Pons (tissue), 1 donor: ENCODE results near the gene KCNG2.
"Not testable (repeated sequence)": the region's sequence is repeated elsewhere in the genome, so short reads cannot be mapped to it uniquely, and the experiment has no call there.

Experiments used
- DNase-seq: peaks from one replicate; pipeline ENCODE4 v3.0.0-alpha.2; 2016; ENCODE audit warnings: low spot score

Gene KCNG2, protein sequence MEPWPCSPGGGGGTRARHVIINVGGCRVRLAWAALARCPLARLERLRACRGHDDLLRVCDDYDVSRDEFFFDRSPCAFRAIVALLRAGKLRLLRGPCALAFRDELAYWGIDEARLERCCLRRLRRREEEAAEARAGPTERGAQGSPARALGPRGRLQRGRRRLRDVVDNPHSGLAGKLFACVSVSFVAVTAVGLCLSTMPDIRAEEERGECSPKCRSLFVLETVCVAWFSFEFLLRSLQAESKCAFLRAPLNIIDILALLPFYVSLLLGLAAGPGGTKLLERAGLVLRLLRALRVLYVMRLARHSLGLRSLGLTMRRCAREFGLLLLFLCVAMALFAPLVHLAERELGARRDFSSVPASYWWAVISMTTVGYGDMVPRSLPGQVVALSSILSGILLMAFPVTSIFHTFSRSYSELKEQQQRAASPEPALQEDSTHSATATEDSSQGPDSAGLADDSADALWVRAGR

DNA sequence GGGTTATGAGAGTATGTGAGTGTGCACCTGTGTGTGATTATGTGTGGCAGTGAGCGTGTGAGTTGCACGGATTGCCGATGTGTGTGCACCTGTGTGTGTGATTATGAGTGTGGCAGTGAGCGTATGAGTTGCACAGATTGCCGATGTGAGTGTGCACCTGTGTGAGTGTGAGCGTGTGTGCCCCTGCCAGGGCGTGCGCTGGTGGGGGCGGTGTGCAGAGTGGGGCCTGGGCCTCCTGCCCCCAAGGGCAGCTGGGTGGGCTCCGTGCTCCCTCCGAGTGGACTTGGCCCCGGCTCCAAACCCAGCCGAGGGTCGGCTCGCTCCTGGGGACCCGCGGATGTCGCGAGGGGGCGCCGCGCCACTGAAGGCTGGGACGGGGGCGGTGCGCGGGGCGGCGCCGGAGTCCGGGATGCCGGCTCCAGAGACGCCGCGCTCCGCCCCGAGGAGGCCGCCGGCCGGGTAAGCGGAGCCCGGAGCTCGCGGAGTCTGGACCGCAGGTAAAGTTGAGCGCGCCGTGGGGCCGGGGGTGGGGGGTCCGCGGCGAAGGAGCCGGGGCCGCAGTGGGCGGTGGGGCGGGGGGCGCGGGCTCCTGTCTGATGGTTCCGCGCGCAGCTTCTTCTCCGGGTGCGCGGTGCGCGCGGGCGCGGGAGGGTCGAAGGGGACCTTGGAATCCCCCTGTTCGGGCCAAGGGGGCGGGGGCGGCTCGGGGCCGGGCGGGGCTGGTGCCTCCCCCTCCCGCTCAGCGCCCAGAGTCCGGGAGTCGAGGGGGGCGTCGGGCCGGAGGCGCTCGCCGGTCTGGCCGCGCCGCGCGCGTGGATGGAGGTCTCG lies at the start of gene KCNG2:
Gene KCNG2, plus strand, starts transcription at position 421 of the 828 bp plus-strand sequence. CDS start 65,730 bp downstream, outside the sequence.
- DNase-seq, result no peak

- DNase-seq, result no peak
Observed at GRCh38 chr18:79748321-79749180, 49.2 kb upstream of the KCNG2 start.

DNA sequence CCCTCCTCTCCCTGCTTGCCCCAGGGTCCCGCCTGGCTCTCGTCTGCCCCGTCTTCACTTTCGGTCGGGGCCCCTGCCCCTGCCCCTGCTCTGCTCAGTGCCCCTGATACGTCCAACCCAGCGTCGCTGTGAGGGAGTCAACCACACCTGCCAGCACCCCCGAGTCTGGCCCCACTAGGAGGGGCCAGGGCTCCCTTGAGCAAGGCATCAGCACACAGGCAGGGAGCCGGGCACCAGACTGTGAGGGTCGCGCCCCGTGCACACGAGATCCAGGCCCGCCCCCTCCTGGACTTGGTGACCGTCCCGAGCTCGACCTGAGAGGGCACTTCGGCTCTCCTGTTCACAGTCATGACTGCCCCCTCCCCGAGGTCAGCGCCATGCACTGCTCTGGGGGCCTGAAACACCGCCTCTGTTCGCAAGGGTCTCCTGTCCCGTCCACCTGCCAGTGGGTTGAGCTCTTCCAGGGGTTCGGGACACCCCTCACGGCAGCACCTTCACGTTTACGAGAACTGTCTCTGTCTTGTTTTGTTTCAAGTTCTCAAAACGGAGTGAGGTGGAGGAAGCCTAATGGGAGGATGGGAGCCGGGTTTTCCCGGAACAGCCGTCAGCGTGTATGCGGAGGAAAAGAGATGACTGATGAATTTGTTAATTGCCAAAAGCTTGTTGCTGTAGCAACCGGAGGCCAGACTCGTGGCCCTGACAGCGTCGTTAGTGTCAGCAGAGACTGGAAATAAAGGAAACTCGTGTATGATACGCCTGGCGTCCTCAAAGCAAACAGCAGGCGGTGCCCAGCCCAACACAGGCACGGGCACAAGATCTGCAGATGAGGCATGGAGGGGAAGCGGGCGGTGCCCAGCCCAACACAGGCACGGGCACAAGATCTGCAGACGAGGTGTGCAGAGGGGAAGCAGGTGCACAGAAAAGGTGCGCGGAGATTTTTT lies 48.2 kb upstream of the KCNG2 start:
- no peak for DNase-seq

DNA sequence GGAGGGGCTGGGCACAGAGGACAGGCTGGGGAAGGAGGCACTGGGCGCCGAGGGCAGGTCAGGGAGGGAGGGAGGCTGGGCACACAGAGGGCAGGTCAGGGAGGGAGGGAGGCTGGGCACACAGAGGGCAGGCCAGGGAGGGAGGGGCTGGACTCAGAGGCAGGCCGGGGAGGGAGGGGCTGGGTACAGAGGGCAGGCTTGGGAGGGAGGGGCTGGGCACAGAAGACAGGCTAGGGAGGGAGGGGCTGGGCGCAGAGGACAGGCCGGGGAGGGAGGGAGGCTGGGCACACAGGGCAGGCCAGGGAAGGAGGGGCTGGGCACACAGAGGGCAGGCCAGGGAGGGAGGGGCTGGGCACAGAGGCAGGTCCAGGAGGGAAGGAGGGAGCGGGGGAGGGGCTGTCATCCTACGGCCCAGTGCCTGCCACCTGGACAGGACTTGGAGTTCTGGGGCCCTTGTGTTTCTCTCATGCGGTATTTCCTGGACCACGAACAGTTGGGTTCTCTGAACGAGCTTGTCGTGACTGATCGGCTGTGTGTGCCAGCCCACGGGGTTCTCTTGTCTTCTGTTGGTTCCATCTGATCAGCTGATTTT lies 46.7 kb upstream of the KCNG2 start:
- DNase-seq, result peak; percentile 32

DNA sequence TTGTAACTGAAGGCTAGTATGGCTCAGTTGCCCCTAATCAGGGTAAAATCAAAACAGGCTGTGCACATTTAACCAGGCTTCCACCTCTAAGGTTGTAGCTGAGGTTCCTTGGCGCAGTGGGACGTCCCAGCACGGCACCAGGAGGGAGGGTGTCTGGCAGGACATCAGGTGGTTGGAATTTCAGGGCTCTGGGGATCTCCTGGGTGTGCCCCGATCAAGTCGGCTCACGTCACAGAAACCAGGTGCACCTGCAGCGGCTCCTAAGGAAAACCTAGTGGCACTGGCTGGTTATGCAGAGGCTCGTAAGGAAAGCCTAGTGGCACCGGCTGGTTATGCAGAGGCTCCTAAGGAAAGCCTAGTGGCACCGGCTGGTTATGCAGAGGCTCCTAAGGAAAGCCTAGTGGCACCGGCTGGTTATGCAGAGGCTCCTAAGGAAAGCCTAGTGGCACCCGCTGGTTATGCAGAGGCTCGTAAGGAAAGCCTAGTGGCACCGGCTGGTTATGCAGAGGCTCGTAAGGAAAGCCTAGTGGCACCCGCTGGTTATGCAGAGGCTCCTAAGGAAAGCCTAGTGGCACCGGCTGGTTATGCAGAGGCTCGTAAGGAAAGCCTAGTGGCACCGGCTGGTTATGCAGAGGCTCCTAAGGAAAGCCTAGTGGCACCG lies 45.7 kb upstream of the KCNG2 start:
- not testable (repeated sequence) for DNase-seq

- DNase-seq, result not testable (repeated sequence)
Observed at GRCh38 chr18:79752946-79753345, 44.8 kb upstream of the KCNG2 start.

GRCh38 chr18:79753391-79753851 lies 44.3 kb upstream of the KCNG2 start:
- no peak for DNase-seq

DNA sequence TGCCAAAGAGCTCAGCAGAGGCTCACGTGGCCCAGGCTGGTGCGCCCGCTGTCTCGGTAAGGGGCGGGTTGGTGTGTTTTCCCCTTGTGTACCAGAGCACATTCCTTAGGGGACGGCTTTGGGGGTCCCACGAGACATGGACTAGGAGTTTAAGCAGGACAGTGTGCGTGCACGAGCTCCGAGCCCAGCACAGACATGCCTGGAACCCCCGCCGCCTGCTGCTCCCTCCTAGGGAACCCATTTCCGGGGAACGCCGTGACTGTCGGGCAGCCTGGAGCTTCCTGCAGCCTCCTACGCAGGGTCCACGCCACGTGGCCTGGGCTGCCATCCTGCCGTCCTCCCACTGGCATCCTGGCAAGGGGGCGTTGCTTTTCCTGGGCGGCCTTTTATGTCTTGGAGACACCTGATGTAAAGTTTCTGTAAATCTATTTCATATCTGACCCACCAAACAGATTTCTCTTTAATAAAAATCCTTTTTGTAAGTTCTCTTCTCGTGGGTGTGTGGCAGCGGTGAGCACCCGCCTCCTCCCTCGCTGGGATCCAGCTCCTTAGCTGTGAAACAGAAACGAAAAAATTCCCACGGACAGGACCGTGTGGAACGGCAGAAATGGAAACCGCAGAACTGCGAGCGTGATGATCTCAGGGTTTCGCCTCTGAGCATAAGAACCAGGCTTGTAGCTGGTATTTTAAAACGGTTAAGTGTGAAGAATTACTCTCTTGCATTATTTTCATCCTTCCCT lies 43.5 kb upstream of the KCNG2 start:
- DNase-seq, result no peak

DNA sequence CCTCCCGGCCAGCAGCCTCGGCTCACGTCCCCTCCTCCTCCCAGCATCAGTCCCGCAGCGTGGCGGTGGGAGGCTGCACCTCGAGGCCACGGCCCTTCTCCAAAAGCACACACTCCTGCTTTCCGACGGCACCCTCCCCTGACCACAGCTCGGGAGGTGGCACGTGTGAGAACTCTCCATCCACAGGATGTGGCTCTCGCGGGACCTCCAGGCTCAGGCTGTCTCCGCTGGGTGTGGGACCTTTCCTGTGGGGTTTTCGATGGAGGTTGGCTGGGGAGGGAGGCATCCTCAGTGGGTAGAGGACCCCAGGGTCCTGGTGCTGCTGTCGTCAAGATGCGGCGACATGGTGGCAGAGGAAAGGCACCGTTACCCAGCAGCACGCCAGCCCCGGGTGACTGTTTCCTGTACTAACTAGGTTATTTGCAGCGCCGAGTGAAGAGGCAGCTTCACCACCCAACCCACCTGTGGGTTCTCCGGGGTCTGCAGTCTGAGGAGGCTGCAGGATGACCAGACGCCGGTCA lies 42.8 kb upstream of the KCNG2 start:
- DNase-seq, result no peak

GRCh38 chr18:79755496-79756142 lies 42.1 kb upstream of the KCNG2 start:
- DNase-seq, result no peak

GRCh38 chr18:79756143-79756500 lies 41.6 kb upstream of the KCNG2 start:
- no peak for DNase-seq

DNA sequence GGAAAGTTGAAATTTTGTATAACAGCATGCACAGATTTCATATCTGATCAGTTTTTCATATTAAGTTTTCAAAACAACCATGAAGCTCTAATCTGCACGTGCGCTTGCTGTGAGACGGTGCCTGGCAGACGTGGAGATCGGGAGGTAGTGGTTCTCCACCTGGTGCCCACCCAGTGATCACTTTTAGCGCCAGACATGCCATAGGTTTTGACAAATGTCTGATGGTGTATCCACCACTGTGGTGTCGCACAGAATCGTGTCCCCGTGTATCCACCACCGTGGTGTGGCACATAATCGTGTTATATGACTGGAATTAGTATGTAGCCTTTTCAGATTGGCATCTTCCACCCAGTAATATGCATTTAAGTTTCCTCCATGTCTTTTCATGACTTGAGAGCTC lies 40.9 kb upstream of the KCNG2 start:
- DNase-seq, result no peak

DNA sequence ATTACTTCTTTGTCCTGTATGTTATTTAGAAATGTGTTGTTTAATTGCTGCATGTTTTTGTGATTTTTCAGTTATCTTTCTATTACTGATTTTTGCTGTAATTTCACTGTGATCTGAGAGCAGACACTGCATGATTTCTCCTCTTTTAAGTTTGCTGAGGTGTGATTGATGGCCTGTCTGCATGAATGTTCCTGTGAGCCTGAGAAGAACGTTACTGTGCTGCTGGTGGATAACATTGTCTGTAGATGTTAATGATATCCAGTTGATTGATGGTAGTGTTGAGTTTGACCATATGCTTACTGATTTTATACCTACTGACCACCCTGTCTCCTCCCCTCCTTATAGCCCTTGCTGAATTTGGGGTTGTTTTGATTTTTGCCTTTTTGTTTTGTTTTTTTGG lies 37.4 kb upstream of the KCNG2 start:
- DNase-seq, result no peak

DNA sequence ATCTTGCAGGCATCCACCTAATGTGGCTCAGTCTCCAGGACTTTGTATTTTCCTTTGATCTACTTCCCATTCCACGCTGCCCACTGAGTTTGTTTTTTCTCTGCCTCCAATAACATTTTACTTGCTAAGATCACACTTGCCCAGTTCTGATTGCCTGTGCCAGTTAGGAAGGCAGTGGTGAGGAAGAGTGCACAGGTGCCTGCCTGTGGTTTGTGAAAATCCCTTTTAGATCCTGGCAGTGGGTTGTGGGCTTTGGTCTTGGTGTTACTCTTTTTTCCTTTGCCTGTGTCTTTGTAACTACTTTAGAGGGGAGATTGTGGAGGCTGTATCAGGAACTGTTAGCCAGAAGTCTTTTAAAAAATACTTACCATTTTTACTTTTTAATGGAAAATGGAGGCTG lies 36.9 kb upstream of the KCNG2 start:
- no peak for DNase-seq

DNA sequence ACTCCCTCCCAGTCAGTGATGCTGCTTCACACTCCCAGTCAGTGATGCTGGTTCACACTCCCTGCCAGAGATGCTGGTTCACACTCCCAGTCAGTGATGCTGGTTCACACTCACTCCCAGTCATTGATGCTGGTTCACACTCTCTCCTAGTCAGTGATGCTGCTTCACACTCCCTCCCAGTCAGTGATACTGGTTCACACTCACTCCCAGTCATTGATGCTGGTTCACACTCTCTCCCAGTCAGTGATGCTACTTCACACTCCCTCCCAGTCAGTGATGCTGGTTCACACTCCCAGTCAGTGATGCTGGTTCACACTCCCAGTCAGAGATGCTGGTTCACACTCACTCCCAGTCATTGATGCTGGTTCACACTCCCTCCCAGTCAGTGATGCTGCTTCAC lies 34.3 kb upstream of the KCNG2 start:
- DNase-seq, result no peak

- no peak for DNase-seq
Observed at GRCh38 chr18:79764131-79764530, 33.6 kb upstream of the KCNG2 start.

DNA sequence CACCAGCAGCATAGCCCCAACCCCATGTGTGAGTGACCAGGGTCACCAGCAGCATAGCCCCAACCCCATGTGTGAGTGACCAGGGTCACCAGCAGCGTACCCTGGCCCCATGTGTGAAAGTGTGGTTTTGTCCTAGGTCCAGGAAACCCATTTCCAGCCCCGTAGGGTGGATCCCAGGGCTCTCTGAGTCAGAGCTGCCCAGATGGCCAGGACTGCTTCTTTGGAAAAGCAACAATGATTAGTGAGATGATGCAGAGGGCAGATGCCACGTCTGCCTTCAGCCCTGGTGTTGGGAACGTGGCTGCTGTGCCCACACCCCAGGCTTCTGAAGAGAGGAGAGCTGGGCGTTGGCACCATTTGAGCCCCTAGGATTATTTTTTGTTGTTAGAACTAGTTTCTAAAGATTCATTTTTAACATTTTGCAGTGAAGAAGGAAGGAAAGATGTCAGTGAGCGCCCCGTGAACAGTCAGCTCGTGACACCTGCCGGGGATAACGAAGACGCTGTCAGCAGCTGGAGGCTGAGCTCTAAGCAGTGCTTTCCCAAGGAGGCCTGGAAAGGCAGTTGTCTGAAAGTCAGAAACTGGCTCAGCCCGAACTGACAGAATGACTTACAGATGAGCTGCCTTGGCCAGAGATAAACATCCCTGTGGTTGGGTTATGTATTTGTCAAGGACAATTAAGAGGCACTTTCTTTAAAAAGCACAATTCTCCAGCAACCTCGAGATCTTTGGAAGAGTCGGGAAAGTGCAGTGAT lies 32.1 kb upstream of the KCNG2 start:
- DNase-seq, result no peak

DNA sequence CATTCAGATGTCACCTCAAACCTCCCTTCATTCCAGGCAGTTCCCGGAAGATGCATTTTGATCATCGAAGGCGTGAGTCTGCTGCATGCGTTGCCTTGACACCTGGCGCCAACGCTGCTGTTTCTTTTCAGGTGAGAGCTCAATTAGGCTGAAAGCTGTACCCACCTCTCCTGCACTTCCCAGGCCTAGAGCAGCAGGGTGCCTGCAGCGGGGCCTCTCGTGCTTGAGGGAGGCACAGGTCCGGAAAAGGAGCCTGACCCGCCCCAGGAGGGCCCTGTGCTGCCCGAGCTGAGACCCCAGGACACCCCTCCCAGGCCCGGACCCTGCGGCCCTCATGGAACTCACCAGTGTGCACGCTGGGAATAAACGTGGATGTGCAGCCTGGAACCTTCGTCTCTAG lies 31.4 kb upstream of the KCNG2 start:
- no peak for DNase-seq
